H9 (cell line): Measurements from ENCODE around the gene KBTBD13. TPM values are rescaled to one million over a fixed set of nuclear protein-coding genes. Genes with fewer than 3 reads are reported as not detected.

Source experiments
- DNase-seq: peaks from one replicate; pipeline ENCODE4 v3.0.0-alpha.2; 2017
- H2AFZ ChIP-seq: one replicate; pipeline ENCODE4 v1.6.1; 2013; ENCODE audit warnings: mild to moderate bottlenecking, low read length, control low read depth, moderate library complexity
- H2AK5ac ChIP-seq: 2 replicates; pipeline ENCODE4 v1.6.1; 2013; ENCODE audit warnings: low read length, control low read depth, mixed read lengths; ENCODE audit not compliant: insufficient read length
- H2BK120ac ChIP-seq: one replicate; pipeline ENCODE4 v1.6.1; 2013; ENCODE audit warnings: low read depth, mild to moderate bottlenecking, low read length, control low read depth, inconsistent platforms; ENCODE audit not compliant: poor library complexity, severe bottlenecking
- H2BK12ac ChIP-seq: 2 replicates; pipeline ENCODE4 v1.6.1; 2013; ENCODE audit warnings: low read length, control low read depth, mixed read lengths, low read depth; ENCODE audit not compliant: insufficient read length
- H2BK15ac ChIP-seq: 2 replicates; pipeline ENCODE4 v1.6.1; 2013; ENCODE audit warnings: low read depth, low read length, control low read depth
- H2BK20ac ChIP-seq: one replicate; pipeline ENCODE4 v1.6.1; 2013; ENCODE audit warnings: low read depth, mild to moderate bottlenecking, low read length, control low read depth, inconsistent platforms; ENCODE audit not compliant: poor library complexity, severe bottlenecking
- H2BK5ac ChIP-seq: 2 replicates; pipeline ENCODE4 v1.6.1; 2013; ENCODE audit warnings: low read length, control low read depth, mixed read lengths; ENCODE audit not compliant: insufficient read length
- H3K14ac ChIP-seq: 2 replicates; pipeline ENCODE4 v1.6.1; 2013; ENCODE audit warnings: low read length, control low read depth; ENCODE audit not compliant: insufficient read depth
- H3K18ac ChIP-seq: 2 replicates; pipeline ENCODE4 v1.6.1; 2013; ENCODE audit warnings: low read depth, mild to moderate bottlenecking, mixed read lengths, low read length, control low read depth; ENCODE audit not compliant: insufficient read length
- H3K23ac ChIP-seq: 2 replicates; pipeline ENCODE4 v1.6.1; 2013; ENCODE audit warnings: low read length, control low read depth, mixed read lengths, low read depth; ENCODE audit not compliant: insufficient read length
- H3K23me2 ChIP-seq: 2 replicates; pipeline ENCODE4 v1.6.1; 2013; ENCODE audit warnings: low read depth, mild to moderate bottlenecking, mixed read lengths, low read length, control low read depth; ENCODE audit not compliant: insufficient read length, poor library complexity, severe bottlenecking
- H3K27ac ChIP-seq: 2 replicates; pipeline ENCODE4 v1.5.1; 2013; ENCODE audit warnings: low read length, control low read depth, mixed read lengths, low read depth; ENCODE audit not compliant: insufficient read length
- H3K27me3 ChIP-seq: 2 replicates; pipeline ENCODE4 v1.6.1; 2013; ENCODE audit warnings: low read length, control low read depth, inconsistent platforms; ENCODE audit not compliant: insufficient read depth
- H3K4ac ChIP-seq: 2 replicates; pipeline ENCODE4 v1.6.1; 2013; ENCODE audit warnings: low read depth, mild to moderate bottlenecking, control low read depth, inconsistent platforms, low read length, moderate library complexity
- H3K4me1 ChIP-seq: 2 replicates; pipeline ENCODE4 v1.6.1; 2013; ENCODE audit warnings: low read length, control low read depth, inconsistent platforms; ENCODE audit not compliant: insufficient read depth
- H3K4me2 ChIP-seq: 2 replicates; pipeline ENCODE4 v1.6.1; 2013; ENCODE audit warnings: low read length, control low read depth, mixed read lengths; ENCODE audit not compliant: insufficient read length, insufficient read depth
- H3K56ac ChIP-seq: 2 replicates; pipeline ENCODE4 v1.6.1; 2013; ENCODE audit warnings: low read depth, mild to moderate bottlenecking, mixed read lengths, low read length, control low read depth; ENCODE audit not compliant: insufficient read length
- H3K79me1 ChIP-seq: 2 replicates; pipeline ENCODE4 v1.6.1; 2013; ENCODE audit warnings: low read depth, mild to moderate bottlenecking, moderate library complexity, low read length, control low read depth, inconsistent platforms; ENCODE audit not compliant: insufficient read depth, poor library complexity, severe bottlenecking
- H3K79me2 ChIP-seq: 2 replicates; pipeline ENCODE4 v1.6.1; 2013; ENCODE audit warnings: low read length, control low read depth, inconsistent platforms; ENCODE audit not compliant: insufficient read depth
- H3K9ac ChIP-seq: 2 replicates; pipeline ENCODE4 v1.6.1; 2013; ENCODE audit warnings: low read length, control low read depth, mixed read lengths; ENCODE audit not compliant: insufficient read length; ENCODE audit errors: extremely low read depth
- H3K9me3 ChIP-seq: one replicate; pipeline ENCODE4 v1.6.1; 2013; ENCODE audit warnings: low read depth, low read length, inconsistent platforms; ENCODE audit not compliant: control insufficient read depth
- H3T11ph ChIP-seq: one replicate; pipeline ENCODE4 v1.6.1; 2013; ENCODE audit warnings: mild to moderate bottlenecking, low read length, control low read depth, inconsistent platforms
- H4K20me1 ChIP-seq: one replicate; pipeline ENCODE4 v1.6.1; 2013; ENCODE audit not compliant: control insufficient read depth, insufficient read length, insufficient read depth
- H4K5ac ChIP-seq: 2 replicates; pipeline ENCODE4 v1.6.1; 2013; ENCODE audit warnings: low read depth, mild to moderate bottlenecking, mixed read lengths, low read length, control low read depth; ENCODE audit not compliant: insufficient read length
- H4K8ac ChIP-seq: replicated peaks from 2 replicates; pipeline ENCODE4 v1.6.1; 2013; ENCODE audit warnings: low read length, control low read depth, mixed read lengths, low read depth; ENCODE audit not compliant: insufficient read length
- H4K91ac ChIP-seq: 2 replicates; pipeline ENCODE4 v1.6.1; 2013; ENCODE audit warnings: low read depth, mild to moderate bottlenecking, moderate library complexity, mixed read lengths, low read length, control low read depth; ENCODE audit not compliant: insufficient read length
- H3K27ac Mint-ChIP-seq, 3 experiments: 2 replicates in 2 of 3; 3 replicates in 1 of 3; pipeline ENCODE4 v1.8.0; 2020 to 2021; ENCODE audit warnings: mixed read lengths in 3 of 3, mild to moderate bottlenecking in 1 of 3, moderate library complexity in 1 of 3
- H3K27me3 Mint-ChIP-seq: 2 replicates; pipeline ENCODE4 v1.8.0; 2021; ENCODE audit warnings: low read depth, mild to moderate bottlenecking, moderate library complexity, mixed read lengths
- H3K36me3 Mint-ChIP-seq, 3 experiments: 2 replicates in 2 of 3; 3 replicates in 1 of 3; pipeline ENCODE4 v1.8.0; 2020 to 2021; ENCODE audit warnings: low read depth in 3 of 3, mixed read lengths in 3 of 3; ENCODE audit not compliant: insufficient read depth in 1 of 3
- H3K4me1 Mint-ChIP-seq, 2 experiments: 2 replicates each; pipeline ENCODE4 v1.8.0; 2020; ENCODE audit warnings: mixed read lengths in 2 of 2
- H3K4me3 Mint-ChIP-seq, 2 experiments: 2 replicates in 1 of 2; 3 replicates in 1 of 2; pipeline ENCODE4 v1.8.0; 2020 to 2021; ENCODE audit warnings: mild to moderate bottlenecking in 2 of 2, mixed read lengths in 2 of 2, moderate library complexity in 1 of 2
- H3K9me3 Mint-ChIP-seq, 2 experiments: 2 replicates in 1 of 2; 3 replicates in 1 of 2; pipeline ENCODE4 v1.8.0; 2020; ENCODE audit warnings: mild to moderate bottlenecking in 2 of 2, mixed read lengths in 2 of 2, moderate library complexity in 1 of 2
- CTCF ChIP-seq: fragments of 200-600 bp; sonication (generic); conservative IDR thresholded peaks from 3 replicates; pipeline ENCODE4 v1.8.0; 2021; ENCODE audit warnings: antibody characterized with exemption, mild to moderate bottlenecking
- WGBS: extraction: QIAGEN DNeasy Blood & Tissue Kit; methylation state at CpG from one replicate; pipeline ENCODE4 v1.1.7; 2013; ENCODE audit warnings: missing lambda C conversion rate, low lambda C conversion rate, mixed read lengths; ENCODE audit not compliant: insufficient read length; ENCODE audit errors: extremely low coverage; 5-methylcytosine and 5-hydroxymethylcytosine counted together
- total RNA-seq: library from RNA; stranded (reverse); gene quantifications from 2 replicates; pipeline ENCODE4 v1.2.1, GENCODE V29; 2021

The KBTBD13 gene
- total RNA-seq, 1 experiment from 2014 or later: not detected

GRCh38 chr15:65072027-65072426 lies 4.5 kb upstream of the KBTBD13 start:
- Histone ChIP-seq H3K27ac (no peak overlapping the region), H3K14ac (no peak overlapping the region), H3K9me3 (no peaks in the 10 kb centered on the region), H3K23ac (no peak overlapping the region), H3K27me3 (no peaks in the 10 kb centered on the region), H3K9ac (no peak overlapping the region), H4K5ac (no peak overlapping the region), H4K20me1 (no peaks in the 10 kb centered on the region), H4K8ac (no peak overlapping the region), H3K79me1 (no peaks in the 10 kb centered on the region), H4K91ac (no peak overlapping the region), H3T11ph (no peak overlapping the region), H3K18ac (no peak overlapping the region), H2BK5ac (no peak overlapping the region), H3K4ac (no peak overlapping the region), H3K4me1 (no peaks in the 10 kb centered on the region), H2AK5ac (no peak overlapping the region), H2BK12ac (no peak overlapping the region), H3K23me2 (peaks cover 3% of the 10 kb centered on the region), H2AFZ (no peak overlapping the region), H3K4me2 (no peak overlapping the region), H2BK20ac (no peak overlapping the region), H2BK120ac (no peak overlapping the region), H3K56ac (no peak overlapping the region), H3K79me2 (no peaks in the 10 kb centered on the region), H2BK15ac (no peak overlapping the region)
- H3K9me3 Mint-ChIP-seq: peaks cover 3 to 10% of the 10 kb centered on the region in 2 experiments; a peak in 3 of 5 replicates
- WGBS: no CpG with 5 or more reads among the region's 1 CpG
- peaks cover 0 to 1% (median 0%) of the 10 kb centered on the region in 3 experiments; a peak in 3 of 7 replicates for H3K36me3 Mint-ChIP-seq
- H3K27me3 Mint-ChIP-seq: peaks cover 14% of the 10 kb centered on the region
- peaks cover 16 to 20% of the 10 kb centered on the region in 2 experiments for H3K4me1 Mint-ChIP-seq
- H3K27ac Mint-ChIP-seq: no peak overlapping the region
- no peak for DNase-seq
- TF ChIP-seq CTCF: no peak
- H3K4me3 Mint-ChIP-seq: no peak overlapping the region
